Gastrocnemius medialis (tissue), 4 donors: Measurements from ENCODE around the gene MAP4K5.

Experiments used
- CTCF ChIP-seq, 5 experiments: fragments of 450-650 bp in 3 of 5; fragments of 200-600 bp in 2 of 5; sonication (generic) in 2 of 5; IDR thresholded peaks in 4 of 5; conservative IDR thresholded peaks in 1 of 5; 1 replicate in 4 of 5; 2 replicates in 1 of 5; pipeline ENCODE4 v1.5.1; 2016 to 2019; ENCODE audit warnings: antibody characterized with exemption in 5 of 5, mild to moderate bottlenecking in 3 of 5, moderate library complexity in 3 of 5
- POLR2A ChIP-seq, 2 donors: fragments of 450-650 bp; IDR thresholded peaks; one replicate each; pipeline ENCODE4 v1.6.1; 2017; ENCODE audit warnings: antibody characterized with exemption in 2 of 2, mild to moderate bottlenecking in 2 of 2, moderate library complexity in 2 of 2

DNA sequence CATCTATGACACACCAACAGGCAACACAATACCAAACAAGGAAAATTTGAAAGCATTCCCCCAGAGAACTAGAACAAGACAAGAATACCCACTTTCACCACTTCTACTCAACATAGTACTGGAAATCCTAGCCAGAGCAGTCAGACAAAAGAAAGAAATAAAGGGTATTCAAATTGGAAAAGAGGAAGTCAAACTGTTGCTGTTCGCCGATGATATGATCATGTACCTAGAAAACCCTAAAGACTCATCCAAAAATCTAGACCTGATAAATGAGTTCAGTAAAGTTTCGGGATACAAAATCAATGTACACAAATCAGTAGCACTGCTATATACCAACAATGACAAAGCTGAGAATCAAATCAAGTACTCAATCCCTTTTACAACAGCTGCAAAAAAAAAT is 19.5 kb upstream of the MAP4K5 start:
- no peak for TF ChIP-seq CTCF (IDR thresholded peaks at IDR 0.05 in 4 of 5, conservative IDR thresholded peaks at IDR 0.05 in 1 of 5)
- TF ChIP-seq POLR2A (IDR thresholded peaks at IDR 0.05): no peak
